Measurements from ENCODE around the gene ADGRB3.

ADGRB3 gene

DNA sequence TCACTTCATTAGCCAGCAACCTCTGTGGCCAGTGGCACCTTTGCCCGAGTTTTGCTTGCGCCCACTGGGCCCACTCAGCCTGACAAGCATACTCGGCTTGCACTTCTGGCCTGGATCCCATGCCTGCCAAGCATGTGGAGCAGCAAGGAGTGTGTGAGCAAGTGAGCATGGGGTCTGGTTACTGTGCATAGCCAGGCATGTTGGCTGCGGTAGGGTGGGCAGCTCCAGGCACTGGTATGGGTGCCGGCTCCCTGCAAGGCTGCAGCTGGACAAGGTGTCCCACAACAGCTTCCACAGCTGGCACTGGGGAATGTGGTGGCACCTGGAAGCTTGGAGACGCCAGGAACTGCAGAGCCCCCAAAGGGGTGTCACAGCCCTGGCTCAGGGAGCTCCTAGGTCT, 510.0 kb downstream of the ADGRB3 start:
- no peak for DNase-seq

DNA sequence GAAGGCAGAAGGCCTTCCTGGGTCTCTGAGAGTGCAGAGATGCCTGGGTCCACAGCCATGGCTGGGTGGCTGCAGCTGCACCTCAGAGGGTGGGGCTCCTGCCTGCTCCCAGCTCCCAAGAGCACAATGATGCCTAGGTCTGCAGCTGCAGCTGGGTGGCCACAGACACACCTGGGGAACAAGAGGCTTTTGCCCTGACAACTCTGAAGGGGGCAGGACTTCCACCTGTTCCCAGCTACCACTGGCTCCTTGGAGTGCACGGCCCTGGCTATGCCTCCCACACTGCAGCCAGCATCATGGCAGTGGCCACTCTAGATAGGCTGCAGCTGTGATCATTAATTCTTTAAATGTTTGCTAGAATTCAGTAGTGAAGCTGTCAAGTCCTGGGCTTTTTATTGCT, 511.3 kb downstream of the ADGRB3 start:
- DNase-seq: no peak

DNA sequence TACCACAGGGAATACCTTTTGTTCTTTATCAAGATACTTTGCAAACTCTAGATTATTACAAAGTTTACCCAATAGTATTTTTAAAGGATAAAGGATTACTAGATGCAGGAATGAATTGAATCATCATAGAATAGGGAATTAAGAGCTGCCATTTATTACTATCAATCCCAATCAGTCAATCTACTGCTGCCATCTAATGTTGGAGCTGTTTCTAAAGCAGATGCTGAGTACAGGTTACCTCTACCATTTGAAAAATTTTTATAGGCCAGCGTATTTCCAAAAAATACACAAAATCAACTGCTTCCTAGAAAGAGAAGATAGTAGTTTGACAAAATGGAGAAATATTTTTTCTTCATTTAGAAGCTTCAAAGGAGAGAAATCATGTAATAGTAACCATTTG, 520.4 kb downstream of the ADGRB3 start:
- no peak for DNase-seq

DNA sequence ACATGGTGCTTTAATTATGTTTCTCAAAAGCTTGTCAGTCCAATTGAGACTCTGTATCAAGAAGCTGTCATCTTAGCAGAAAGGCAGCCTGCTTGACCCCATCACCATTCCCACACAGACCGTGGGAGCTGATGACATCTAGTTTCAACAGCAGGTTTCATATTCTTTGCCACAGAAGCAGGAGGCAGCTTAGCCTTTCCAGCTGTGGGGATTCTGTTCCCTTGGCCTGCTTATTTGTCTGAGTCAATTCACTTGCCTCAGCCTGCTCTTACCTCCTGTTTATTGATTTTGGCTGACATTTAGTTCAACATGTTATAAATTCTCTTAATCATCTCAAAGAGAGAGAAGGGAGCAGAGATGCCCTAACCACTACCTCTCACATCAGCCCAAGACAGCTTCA, 527.7 kb downstream of the ADGRB3 start:
- DNase-seq: no peak

DNA sequence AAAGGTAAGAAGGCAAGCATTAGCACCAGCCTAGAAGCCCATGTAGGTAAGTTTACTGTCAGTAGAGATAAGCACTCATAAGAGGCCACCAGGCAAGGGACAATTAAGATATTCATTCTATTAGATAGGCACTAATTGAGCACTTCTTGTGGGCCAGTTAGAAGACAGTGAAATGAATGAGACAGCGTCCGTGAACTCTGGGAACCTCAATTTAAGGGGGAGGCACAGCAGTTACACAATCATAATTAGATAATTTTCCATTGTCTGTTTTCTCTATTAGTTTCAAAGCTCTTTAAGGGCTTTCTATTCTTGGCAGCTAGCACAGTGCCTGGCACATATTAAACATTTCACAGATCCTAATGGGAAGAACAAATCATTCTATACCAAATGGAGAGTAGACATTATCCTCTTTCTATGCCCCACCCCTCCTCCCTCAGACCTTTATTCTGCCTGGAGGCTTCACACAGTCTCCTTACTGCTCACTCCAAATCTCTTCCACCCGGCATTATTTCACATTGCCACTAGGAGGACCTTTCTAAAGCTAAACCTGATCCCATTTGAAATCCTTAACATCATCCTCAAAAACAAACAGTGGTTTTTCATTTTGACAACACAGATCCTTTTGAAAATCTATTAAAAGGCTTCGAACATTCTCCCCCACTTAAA, 529.6 kb downstream of the ADGRB3 start:
- no peak for DNase-seq

DNA sequence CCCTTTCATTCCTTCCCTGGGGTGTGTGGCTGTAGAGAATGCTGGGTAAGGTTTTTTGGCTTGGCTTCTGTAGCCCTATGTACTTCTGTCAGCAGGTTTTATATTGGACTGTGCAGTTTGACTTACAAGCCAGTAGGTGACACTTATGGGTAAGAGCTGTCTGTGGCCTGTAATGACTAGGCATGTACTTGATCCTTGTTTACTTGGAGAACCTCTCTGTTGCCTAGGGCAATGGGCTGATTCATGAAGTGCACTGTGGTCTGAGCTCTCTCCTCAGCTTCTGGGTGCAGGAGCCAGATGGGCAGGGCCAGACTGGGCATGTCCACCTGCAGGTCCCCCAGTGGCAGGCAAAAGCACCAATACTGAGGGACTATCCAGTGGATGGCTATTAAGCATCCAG, 544.6 kb downstream of the ADGRB3 start:
- DNase-seq: no peak

DNA sequence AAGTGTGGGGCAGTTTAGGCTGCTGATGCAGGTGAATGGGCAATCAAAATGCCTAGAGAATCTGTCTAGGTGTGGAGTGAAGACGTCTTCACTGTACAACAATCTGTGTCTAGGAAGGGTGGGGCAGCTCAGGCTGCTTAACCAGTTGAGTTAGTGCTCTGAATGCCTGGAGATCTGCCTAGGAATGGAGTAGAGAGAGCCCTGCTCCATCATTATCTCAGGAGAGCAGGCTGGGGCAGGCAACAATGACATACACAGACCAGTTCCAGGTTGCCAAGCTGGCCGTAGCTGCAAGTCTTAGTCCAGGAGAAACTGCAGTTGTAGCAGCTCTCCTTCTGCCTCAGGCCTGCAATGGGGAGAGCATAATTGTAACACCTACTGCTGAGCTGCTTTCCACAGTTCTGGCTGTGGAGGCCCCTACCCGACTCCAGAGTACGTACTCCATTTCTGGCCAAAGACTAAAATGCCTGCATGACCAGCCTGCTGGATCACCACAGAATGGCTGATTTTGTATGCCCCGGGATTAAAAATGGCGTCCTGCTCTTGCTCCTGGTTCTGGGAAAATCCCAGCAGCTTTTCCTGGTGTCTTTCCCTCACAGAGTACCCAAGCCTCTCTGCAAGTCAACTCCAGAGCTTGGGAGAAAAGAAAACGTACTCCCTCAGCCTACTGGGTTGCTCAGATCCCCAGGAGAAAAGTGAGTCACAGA, 545.4 kb downstream of the ADGRB3 start:
- DNase-seq: no peak

DNA sequence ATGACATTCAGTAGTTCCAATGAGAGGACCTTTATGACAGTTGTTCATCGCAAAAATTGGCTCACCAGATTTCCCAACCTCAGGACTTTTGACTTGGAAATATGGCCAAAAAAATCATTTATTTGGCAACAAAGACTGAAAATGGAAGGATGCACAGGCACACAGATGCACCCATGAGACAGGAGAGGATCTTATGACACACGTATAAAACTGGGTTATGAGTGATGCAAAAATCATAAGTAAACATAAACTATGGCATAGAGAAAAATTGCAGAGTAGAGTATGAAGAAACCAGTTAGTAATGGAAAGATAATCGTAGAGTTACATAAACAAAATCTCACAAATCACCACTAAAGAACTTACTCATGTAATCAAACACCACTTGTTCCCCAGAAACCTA, 546.9 kb downstream of the ADGRB3 start:
- DNase-seq: no peak

DNA sequence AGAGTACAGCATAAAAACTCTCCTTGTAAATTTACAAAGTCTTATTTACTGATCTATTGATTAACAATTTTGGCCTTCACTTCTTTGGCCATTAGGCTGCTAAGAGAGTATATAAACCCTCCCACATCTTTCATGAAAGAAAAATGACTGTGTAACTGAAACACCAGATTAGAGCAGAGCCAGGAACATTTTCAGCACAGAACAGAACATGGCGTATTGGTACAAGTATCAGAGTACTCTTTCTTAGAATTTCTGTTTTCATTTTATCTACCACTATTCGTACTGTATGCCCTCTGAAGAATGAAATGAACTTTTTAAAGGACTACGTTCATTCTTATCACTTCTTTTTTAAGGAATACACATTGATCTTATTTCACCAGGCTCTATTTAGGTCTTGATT, 550.2 kb downstream of the ADGRB3 start:
- no peak for DNase-seq

DNA sequence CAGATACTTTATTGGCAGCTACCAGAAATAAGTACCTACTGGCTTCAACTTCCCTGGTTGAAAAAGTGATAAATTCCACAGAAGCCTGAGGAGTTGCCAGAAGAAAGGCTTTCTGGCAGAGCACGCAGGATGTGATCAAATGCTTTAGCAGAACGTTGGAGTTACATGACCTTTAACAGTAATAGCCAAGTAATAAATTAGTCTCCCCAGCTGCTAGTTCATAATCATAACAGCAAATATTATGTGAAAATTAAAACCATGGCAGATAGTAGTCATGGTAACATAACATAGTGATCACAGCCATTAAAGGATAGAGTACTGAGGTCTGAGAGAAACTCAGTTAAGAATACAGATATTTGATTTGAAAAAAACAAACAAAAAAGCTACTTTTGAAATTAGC, 567.7 kb downstream of the ADGRB3 start:
- DNase-seq: no peak

DNA sequence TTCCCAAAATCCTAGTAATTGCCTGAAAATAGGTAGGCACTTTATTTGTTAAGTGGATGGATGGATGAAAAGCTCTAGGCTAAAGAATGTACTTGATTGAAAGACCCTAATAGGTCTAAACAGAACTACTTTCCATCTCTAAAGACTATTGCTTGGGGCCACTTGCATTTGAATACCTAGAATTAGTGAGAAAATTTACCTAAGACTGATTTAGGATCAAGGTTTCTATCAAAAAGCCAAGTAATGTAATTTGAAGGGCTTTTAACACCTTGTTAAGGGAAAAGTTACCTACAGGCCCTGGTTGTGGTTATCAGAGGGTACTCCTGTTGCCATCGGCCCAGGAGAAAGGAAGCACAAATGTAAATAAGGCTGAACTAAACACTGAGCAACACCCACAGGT, 581.0 kb downstream of the ADGRB3 start:
- no peak for DNase-seq

DNA sequence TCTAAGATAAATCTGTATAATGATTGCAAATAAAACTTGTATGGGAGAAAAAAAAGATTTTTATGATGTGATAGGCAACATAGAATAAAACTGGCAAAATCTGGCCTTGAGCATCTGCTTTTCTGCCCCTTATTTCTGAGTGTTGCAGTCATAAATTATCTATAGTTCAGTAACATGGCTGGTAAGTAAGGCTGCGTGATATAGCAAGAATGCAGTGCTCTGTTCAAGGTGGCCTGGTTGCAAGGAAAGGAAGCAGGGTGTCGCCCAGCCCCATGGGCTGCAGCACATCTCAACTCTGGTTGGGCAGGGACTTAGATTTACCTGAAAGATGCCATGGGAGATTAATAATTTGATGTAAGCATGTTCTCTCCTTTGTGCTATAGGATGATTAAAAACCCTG, 582.3 kb downstream of the ADGRB3 start:
- DNase-seq: no peak

DNA sequence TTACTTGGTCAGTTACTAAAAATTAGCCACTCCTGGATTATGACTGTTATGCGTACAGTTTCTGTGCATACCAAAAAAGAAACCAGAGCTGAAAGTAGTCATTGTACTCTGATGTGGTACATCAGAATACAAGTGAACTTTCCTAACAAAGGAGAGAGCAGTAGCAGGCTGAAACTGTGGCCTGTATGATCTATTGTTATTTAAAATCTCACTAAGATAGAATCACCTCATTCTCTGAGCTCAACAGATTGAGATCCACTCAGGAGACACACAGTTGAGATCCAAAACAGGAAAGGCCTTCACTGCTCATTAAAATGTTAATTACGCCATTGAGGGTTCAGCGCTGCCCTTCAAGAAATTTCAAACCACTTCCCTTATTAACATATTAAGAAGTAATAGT, 585.3 kb downstream of the ADGRB3 start:
- DNase-seq: no peak

DNA sequence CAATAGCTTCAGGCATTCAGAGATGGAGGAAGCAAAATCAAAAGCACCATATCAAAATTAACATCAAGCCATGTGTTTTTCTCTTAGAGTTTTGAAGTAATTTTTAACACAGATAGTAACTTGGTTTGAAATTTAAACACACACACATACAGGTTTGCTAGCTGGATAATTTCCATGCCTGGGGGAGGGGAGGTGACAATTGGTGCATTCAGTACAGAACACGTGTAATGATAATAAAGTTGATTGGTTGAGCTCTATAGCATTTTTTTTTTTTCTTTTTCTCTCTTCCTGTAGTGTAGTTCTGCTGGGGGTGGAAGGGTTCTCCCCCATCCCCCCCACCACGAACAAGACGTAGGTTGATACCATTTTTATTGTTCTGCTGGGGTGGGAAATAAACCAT, 596.9 kb downstream of the ADGRB3 start:
- no peak for DNase-seq

DNA sequence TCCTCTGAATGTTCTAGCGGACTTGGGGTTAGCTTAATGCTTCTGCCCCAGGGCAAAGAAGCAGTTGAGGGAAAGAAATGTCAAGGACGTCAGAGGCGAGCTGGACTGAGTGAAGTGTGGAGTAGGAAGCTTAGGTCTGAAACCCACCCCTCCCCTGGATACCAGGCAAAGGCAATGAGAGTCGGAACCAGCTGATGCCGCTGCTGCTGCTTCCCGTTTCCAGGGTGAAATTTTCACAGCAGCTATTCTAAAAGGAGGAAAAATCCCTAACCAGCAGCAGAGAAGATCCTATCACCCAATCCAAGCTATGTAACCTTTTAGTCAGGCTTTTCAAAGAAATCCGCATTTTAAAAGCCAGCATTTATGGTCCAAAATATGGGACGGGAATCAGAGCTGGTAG, 597.4 kb downstream of the ADGRB3 start:
- DNase-seq: peak in 1 of 2 donors; percentile 52

DNA sequence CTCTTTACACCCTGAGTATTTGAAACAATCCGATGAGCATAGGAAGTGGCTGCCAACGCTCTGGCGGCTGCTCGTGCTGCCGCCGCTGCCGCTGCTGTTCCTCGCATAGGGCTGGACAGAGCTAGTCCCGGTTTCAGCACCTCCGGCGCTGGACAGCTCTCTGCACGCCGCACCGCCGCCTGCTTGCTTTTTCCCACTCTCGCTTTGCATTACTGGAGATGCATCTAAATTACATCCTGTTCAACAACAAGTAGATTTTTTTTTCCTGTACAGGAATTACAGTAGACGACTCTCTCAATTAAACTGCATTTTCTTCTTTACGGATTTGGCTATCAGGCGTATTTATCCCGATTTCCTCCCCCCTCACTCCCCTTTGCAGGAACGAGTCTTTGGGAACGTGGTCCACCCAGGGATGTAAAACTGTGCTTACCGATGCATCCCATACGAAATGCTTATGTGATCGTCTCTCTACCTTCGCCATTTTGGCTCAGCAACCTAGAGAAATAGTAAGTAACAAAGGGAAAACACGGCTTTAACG, 597.9 kb downstream of the ADGRB3 start:
- peak; percentile 54 to 79 for DNase-seq

DNA sequence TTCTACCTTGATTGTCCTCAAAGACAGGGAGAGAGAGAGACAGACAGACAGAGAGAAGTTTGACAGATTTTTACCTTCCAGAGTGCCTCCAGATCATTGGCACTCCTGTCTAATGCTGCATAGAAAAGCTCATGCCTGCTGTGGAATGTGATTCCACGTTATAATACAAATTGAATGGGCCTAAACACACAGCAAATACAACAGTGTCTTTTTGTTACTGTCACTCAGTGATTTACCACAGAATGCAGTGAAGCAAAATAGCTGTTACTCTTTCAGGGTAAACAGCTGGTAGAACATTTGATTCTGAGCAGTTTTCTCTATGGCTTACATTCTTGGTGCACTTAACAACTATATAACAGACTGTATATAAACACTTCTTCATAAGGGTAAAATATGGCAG, 603.0 kb downstream of the ADGRB3 start:
- DNase-seq: no peak

DNA sequence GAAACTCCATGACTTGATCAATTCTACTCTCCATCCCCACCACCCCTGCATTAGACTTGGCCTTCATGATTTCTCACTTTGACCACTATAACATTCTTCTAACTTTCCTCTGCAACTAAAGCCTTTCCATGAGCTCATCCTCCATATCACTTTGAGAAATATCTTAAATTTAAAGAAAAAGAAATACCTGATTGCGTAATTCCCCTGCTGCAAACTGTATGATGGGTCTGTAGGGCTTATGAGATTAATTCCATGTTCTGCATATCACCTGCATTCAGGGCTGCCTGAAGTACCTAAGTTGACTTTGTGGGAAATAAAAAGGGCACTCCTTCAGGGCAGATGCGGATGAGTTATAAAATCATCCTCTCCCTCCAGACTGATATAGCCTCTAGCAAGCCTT, 611.9 kb downstream of the ADGRB3 start:
- no peak for DNase-seq

DNA sequence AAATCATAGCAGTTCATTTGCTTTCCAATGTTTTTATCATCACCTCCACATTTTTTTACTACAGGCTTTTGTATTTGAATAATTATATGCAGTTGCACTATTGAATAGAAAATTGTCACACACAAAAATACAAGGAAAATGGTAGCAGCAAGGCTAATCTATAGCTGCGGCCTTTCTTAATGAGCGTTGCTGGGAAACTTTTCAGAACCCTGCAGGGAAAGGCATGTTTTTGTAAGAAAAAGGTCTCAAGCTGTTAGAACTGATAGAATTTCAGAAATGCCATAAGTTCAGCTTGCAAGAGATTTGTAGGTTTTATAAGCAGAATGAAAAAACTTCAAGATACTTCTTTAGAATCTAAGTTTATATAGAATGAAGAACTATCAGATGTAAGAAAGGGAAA, 625.9 kb downstream of the ADGRB3 start:
- no peak for DNase-seq

DNA sequence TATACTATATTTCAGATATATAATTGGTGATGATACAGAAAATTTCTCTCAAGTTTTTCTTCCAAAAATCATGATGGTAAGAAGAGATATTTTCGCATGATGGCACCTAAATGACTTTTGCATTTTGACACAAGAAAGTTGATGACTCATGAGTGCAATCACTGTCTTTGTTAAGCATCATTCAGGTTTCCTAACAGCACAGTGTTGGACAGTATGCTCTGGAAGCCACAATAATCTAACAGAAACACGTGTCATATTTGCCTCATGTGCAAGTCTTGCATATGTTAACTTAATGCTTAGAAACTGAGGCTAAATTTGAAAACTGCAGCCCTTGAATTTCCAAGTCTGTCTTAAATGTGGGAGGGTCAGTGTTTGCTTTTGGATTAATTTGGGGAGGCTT, 628.2 kb downstream of the ADGRB3 start:
- DNase-seq: no peak

DNA sequence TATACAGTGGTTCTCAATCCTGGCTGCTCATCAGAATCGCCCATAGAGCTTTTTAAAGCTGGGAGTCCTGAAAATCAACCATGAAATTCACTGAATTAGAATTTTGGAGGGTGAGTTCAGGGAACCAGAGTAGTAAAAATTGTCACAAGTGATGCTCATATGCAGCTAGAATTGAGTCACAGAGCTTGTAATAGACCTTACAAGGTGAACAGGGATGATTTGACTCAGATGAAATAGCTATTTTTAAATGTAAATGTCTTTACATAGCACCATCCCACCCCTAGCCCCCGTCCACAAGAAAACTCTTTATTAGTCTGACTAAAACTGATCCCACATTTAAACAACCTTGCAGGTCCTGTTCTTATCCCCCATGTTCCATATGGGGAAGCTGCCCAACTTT, 630.0 kb downstream of the ADGRB3 start:
- DNase-seq: no peak

DNA sequence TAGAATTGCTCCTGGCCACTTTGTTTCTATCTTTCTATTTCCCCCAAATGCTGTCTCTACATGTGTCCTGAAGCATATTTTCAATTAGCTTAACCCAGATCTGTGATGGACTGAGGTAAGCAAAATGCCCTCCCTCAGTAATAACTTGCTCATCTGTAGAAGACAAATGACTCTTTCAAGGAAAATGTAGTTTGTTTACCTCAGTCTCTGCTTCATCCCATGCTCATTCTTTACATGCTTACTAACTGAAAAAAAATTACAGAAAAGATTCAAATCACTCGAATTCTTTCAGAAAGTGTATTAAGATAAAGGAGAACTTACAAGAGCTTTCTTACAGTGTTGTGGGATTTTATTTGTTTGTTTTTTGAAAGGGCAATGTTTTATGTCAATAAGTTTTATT, 630.6 kb downstream of the ADGRB3 start:
- no peak for DNase-seq

DNA sequence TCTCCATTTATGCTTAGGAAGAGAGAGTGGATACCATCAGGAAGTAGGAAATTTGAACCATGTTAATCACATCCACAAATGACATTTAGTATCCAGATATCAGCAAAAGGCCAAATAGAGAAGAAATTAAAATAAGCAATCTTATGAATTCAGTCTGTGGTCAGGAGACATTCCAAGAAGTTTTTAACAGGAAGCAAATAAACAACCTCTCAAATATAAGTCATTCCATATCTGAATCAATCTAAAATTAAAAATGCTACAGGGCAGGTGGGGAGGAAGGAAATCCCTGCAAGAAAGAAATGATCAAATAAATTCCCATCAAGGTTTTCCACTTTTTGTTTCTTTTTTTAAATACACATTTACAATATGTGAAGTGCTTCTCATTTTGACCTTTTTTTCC, 641.1 kb downstream of the ADGRB3 start:
- no peak for DNase-seq

DNA sequence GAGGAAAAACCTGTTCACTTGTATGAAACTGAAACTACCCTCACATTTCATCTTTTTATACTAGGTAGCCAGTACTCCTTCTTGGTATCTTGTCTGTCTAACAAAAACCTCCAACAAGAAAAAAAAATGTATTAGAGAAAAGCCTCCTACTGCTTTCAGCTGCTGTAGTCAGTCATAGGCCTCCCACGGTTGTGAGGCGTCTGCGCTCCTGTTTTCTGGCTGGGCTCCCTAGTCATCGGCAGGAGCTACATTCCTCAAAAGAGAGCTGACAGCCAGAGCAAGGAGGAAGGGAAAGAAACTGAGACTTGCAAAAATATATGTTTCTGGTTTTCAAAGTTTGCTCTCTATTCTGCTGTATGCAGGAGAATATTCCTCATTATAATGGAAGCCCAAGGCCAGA, 644.7 kb downstream of the ADGRB3 start:
- DNase-seq: peak; percentile 9 to 59

DNA sequence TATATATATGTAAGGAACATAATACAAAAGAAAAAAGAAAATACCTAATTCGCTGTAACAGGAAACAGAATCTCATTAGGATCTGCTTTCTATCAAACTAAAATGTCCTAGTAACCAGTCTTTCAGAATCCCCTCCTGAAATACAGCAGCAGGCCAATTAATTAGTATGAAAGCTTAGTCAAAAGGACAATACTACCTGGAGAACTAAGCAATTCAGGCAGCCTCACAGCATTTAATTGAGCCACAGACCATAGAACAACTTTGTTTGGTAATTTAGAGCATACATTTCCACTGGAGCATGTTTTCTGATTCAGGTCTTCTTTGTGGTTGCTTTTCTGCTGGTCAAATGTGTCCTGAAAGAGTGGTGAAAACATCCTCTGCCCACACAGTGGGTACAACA, 645.8 kb downstream of the ADGRB3 start:
- DNase-seq: no peak
